Measurements from ENCODE around the gene SCIMP. TPM values are rescaled to one million over a fixed set of nuclear protein-coding genes. Genes with fewer than 3 reads are reported as not detected.

SCIMP gene
- total and polyA plus RNA-seq, 2 of the 13 experiments (the other 11 are each of a cell fraction or from before 2014, with no cell fraction given), result not detected

- ATAC-seq (no peak), DNase-seq (ENCODE audit: low spot score) (no peak), FAIRE-seq (no peak)
- Histone ChIP-seq H3K36me3 (replicated peaks in 1 of 2; ENCODE audit: control insufficient read depth in 1 of 2, insufficient read depth in 2 of 2, low read length in 2 of 2) (no peaks in the 10 kb centered on the region), H3K27ac (ENCODE audit: extremely low read length, insufficient read depth, low read length) (no peak overlapping the region), H3K79me2 (ENCODE audit: insufficient read depth, low read length) (no peaks in the 10 kb centered on the region), H3K4me1 (ENCODE audit: insufficient read depth, low read length) (no peaks in the 10 kb centered on the region), H2AFZ (ENCODE audit: low read length) (no peak overlapping the region), H3K4me3 (replicated peaks in 1 of 3; ENCODE audit: insufficient read depth in 1 of 3, low read depth in 2 of 3, low read length in 3 of 3) (no peak overlapping the region), H3K27me3 (ENCODE audit: control insufficient read depth in 1 of 2, insufficient read depth in 2 of 2, low read length in 2 of 2) (no peaks in the 10 kb centered on the region), H3K9ac (ENCODE audit: insufficient read depth, low read depth, low read length) (no peak overlapping the region), H3K9me3 (ENCODE audit: low read length) (no peaks in the 10 kb centered on the region), H4K20me1 (ENCODE audit: insufficient read depth, low read length) (no peaks in the 10 kb centered on the region), H3K4me2 (ENCODE audit: low read depth, low read length) (no peak overlapping the region)
- BruUV-seq (replicated peaks), result no TSS peak
- no peak for TF ChIP-seq NFYB (CRISPR knock-in tag; IDR thresholded peaks at IDR 0.05)
- no peak for TF ChIP-seq CC2D1A (CRISPR knock-in tag; IDR thresholded peaks at IDR 0.05)
- no peak for TF ChIP-seq ZNF777 (CRISPR knock-in tag; IDR thresholded peaks at IDR 0.05)
- TF ChIP-seq, protein P1, sequence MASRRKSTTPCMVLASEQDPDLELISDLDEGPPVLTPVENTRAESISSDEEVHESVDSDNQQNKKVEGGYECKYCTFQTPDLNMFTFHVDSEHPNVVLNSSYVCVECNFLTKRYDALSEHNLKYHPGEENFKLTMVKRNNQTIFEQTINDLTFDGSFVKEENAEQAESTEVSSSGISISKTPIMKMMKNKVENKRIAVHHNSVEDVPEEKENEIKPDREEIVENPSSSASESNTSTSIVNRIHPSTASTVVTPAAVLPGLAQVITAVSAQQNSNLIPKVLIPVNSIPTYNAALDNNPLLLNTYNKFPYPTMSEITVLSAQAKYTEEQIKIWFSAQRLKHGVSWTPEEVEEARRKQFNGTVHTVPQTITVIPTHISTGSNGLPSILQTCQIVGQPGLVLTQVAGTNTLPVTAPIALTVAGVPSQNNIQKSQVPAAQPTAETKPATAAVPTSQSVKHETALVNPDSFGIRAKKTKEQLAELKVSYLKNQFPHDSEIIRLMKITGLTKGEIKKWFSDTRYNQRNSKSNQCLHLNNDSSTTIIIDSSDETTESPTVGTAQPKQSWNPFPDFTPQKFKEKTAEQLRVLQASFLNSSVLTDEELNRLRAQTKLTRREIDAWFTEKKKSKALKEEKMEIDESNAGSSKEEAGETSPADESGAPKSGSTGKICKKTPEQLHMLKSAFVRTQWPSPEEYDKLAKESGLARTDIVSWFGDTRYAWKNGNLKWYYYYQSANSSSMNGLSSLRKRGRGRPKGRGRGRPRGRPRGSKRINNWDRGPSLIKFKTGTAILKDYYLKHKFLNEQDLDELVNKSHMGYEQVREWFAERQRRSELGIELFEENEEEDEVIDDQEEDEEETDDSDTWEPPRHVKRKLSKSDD (CRISPR knock-in tag; IDR thresholded peaks at IDR 0.05; ENCODE audit: low read depth), result no peak
- no peak for TF ChIP-seq LRRFIP1 (CRISPR knock-in tag; conservative IDR thresholded peaks at IDR 0.05)
- TF ChIP-seq, protein P2, sequence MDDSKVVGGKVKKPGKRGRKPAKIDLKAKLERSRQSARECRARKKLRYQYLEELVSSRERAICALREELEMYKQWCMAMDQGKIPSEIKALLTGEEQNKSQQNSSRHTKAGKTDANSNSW (CRISPR knock-in tag; IDR thresholded peaks at IDR 0.05; ENCODE audit: borderline replicate concordance), result no peak
- no peak for TF ChIP-seq SOX5 (CRISPR knock-in tag; IDR thresholded peaks at IDR 0.05; ENCODE audit: borderline replicate concordance)
- no peak for TF ChIP-seq NFATC3 (CRISPR knock-in tag; IDR thresholded peaks at IDR 0.05)
- TF ChIP-seq, protein P3, sequence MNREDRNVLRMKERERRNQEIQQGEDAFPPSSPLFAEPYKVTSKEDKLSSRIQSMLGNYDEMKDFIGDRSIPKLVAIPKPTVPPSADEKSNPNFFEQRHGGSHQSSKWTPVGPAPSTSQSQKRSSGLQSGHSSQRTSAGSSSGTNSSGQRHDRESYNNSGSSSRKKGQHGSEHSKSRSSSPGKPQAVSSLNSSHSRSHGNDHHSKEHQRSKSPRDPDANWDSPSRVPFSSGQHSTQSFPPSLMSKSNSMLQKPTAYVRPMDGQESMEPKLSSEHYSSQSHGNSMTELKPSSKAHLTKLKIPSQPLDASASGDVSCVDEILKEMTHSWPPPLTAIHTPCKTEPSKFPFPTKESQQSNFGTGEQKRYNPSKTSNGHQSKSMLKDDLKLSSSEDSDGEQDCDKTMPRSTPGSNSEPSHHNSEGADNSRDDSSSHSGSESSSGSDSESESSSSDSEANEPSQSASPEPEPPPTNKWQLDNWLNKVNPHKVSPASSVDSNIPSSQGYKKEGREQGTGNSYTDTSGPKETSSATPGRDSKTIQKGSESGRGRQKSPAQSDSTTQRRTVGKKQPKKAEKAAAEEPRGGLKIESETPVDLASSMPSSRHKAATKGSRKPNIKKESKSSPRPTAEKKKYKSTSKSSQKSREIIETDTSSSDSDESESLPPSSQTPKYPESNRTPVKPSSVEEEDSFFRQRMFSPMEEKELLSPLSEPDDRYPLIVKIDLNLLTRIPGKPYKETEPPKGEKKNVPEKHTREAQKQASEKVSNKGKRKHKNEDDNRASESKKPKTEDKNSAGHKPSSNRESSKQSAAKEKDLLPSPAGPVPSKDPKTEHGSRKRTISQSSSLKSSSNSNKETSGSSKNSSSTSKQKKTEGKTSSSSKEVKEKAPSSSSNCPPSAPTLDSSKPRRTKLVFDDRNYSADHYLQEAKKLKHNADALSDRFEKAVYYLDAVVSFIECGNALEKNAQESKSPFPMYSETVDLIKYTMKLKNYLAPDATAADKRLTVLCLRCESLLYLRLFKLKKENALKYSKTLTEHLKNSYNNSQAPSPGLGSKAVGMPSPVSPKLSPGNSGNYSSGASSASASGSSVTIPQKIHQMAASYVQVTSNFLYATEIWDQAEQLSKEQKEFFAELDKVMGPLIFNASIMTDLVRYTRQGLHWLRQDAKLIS (CRISPR knock-in tag; IDR thresholded peaks at IDR 0.05), result no peak
- TF ChIP-seq KDM5A (IDR thresholded peaks at IDR 0.05; ENCODE audit: borderline replicate concordance, low read length), result no peak
- no peak for TF ChIP-seq MNT (IDR thresholded peaks at IDR 0.05)
- no peak for TF ChIP-seq ZNF549 (CRISPR knock-in tag; IDR thresholded peaks at IDR 0.05)
- ChIA-PET POLR2A (no interaction called here), CTCF (ENCODE audit: low intra/inter-chr PET ratio, low total read pairs) (no interaction called here)
- intact Hi-C loops (cut with micrococcal nuclease; ENCODE audit: unreplicated experiment), result no loop called here
- in situ Hi-C loops (cut with HindIII; ENCODE audit: extremely low pct_ligation_motif_present, low pct_unique_long_range_greater_than_20kb), result no loop called here
- 57% methylated on average over 6 of the region's 14 CpGs for WGBS (ENCODE audit: low lambda C conversion rate)
Measured at GRCh38 chr17:5203178-5203907, 31.3 kb downstream of the SCIMP start.
